Type B pancreatic cell (in vitro differentiated cells): Measurements from ENCODE around the gene PYGB. TPM values are rescaled to one million over a fixed set of nuclear protein-coding genes. Genes with fewer than 3 reads are reported as not detected.
A peak's percentile ranks its signal among the peaks of the same experiment; 100 is the strongest.

Experiments used
- DNase-seq: peaks from one replicate; pipeline ENCODE4 v3.0.0; 2021; ENCODE audit warnings: mixed read lengths; ENCODE audit not compliant: unreplicated experiment; ENCODE audit errors: extremely low spot score
- H3K27ac Mint-ChIP-seq: 2 replicates; pipeline ENCODE4 v1.8.0; 2021; ENCODE audit warnings: mild to moderate bottlenecking, mixed read lengths
- H3K27me3 Mint-ChIP-seq: 2 replicates; pipeline ENCODE4 v1.8.0; 2021; ENCODE audit warnings: mixed read lengths
- H3K36me3 Mint-ChIP-seq: 2 replicates; pipeline ENCODE4 v1.8.0; 2021; ENCODE audit warnings: mixed read lengths
- H3K4me1 Mint-ChIP-seq: one replicate; pipeline ENCODE4 v1.8.0; 2021; ENCODE audit warnings: mixed read lengths; ENCODE audit not compliant: unreplicated experiment
- H3K4me3 Mint-ChIP-seq: 2 replicates; pipeline ENCODE4 v1.8.0; 2021; ENCODE audit warnings: mild to moderate bottlenecking, mixed read lengths
- H3K9me3 Mint-ChIP-seq: 2 replicates; pipeline ENCODE4 v1.8.0; 2021; ENCODE audit warnings: mixed read lengths
- CTCF ChIP-seq: fragments of 200-600 bp; sonication (generic); conservative IDR thresholded peaks from 2 replicates; pipeline ENCODE4 v1.5.0; 2021; ENCODE audit warnings: antibody characterized with exemption, mild to moderate bottlenecking
- total RNA-seq: library from RNA; stranded (reverse); gene quantifications from 2 replicates; pipeline ENCODE4 v1.2.1, GENCODE V29; 2021; ENCODE audit warnings: low replicate concordance

Gene PYGB
- total RNA-seq, 1 donor from 2014 or later = 52.2 TPM

- Mint-ChIP-seq H3K9me3 (no peaks in the 10 kb centered on the region), H3K27ac (no peak overlapping the region), H3K36me3 (peaks cover 14% of the 10 kb centered on the region), H3K4me1 (no peaks in the 10 kb centered on the region), H3K27me3 (no peaks in the 10 kb centered on the region), H3K4me3 (no peak overlapping the region)
- DNase-seq = no peak
- peak; percentile 34 for TF ChIP-seq CTCF
Observed at GRCh38 chr20:25285091-25285647, 37.3 kb downstream of the PYGB start.

GRCh38 chr20:25285856-25286798, 38.2 kb downstream of the PYGB start:
- H3K9me3 Mint-ChIP-seq = no peaks in the 10 kb centered on the region
- no peak for DNase-seq
- H3K4me1 Mint-ChIP-seq = no peaks in the 10 kb centered on the region
- TF ChIP-seq CTCF = no peak
- H3K27me3 Mint-ChIP-seq = no peaks in the 10 kb centered on the region
- no peak overlapping the region for H3K27ac Mint-ChIP-seq
- H3K4me3 Mint-ChIP-seq = no peak overlapping the region
- H3K36me3 Mint-ChIP-seq = peaks cover 14% of the 10 kb centered on the region

- Mint-ChIP-seq H3K27ac (no peak overlapping the region), H3K27me3 (no peaks in the 10 kb centered on the region), H3K4me3 (no peak overlapping the region), H3K36me3 (peaks cover 14% of the 10 kb centered on the region), H3K9me3 (no peaks in the 10 kb centered on the region), H3K4me1 (no peaks in the 10 kb centered on the region)
- no peak for TF ChIP-seq CTCF
- DNase-seq = no peak
Observed at GRCh38 chr20:25286917-25287316, 39.0 kb downstream of the PYGB start.

- Mint-ChIP-seq H3K27me3 (no peaks in the 10 kb centered on the region), H3K4me1 (no peaks in the 10 kb centered on the region), H3K9me3 (no peaks in the 10 kb centered on the region), H3K36me3 (peaks cover 14% of the 10 kb centered on the region), H3K27ac (no peak overlapping the region), H3K4me3 (no peak overlapping the region)
- DNase-seq = no peak
- TF ChIP-seq CTCF = no peak
Observed at GRCh38 chr20:25287631-25288290, 39.9 kb downstream of the PYGB start.

- Mint-ChIP-seq H3K27ac (peak overlapping the region; percentile 22), H3K36me3 (peaks cover 14% of the 10 kb centered on the region), H3K4me3 (no peak overlapping the region), H3K4me1 (no peaks in the 10 kb centered on the region), H3K27me3 (no peaks in the 10 kb centered on the region), H3K9me3 (no peaks in the 10 kb centered on the region)
- no peak for TF ChIP-seq CTCF
- no peak for DNase-seq
Observed at GRCh38 chr20:25288291-25289181, 40.7 kb downstream of the PYGB start.
